Dermis blood vessel endothelial cell (primary cell): ENCODE results near the gene CCDC102B. TPM values are rescaled to one million over a fixed set of nuclear protein-coding genes. Genes with fewer than 3 reads are reported as not detected.

ENCODE experiments used
- DNase-seq: peaks from one replicate; pipeline ENCODE4 v3.0.0; 2010
- total RNA-seq: library from RNA; depleted of rRNA; stranded (reverse); fragments of >200 nt; gene quantifications from 2 replicates; pipeline ENCODE4 v1.2.3, GENCODE V29; 2014

CCDC102B gene
- total RNA-seq, 1 donor from 2014 or later, result 15.1 TPM

GRCh38 chr18:69097349-69097748, 299.5 kb downstream of the CCDC102B start:
- no peak for DNase-seq

DNA sequence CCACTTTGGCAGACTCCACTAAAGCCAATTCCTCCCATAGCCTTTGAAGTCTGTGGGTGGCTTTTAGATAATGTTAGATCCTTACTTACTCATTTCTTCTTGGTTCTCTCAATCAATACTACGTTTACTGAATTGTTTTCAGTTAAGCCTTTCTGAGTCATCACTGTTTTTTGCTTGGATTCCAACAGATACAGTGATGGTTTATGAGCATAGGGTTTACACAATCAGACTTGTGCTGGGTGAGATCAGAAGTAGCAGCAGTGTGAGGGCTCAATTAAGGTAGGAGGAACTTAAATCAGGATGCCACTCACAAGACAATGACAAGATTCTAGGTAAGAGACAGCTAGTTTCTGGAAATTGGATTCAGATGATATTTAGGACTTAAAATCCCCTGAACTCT, 305.1 kb downstream of the CCDC102B start:
- no peak for DNase-seq

Other genes with a start within 250 kb of the CCDC102B start
- 81.1 and 94.6 TPM in 2 replicates for gene TMX3, start 83.0 kb upstream of the CCDC102B start, total RNA-seq